Measurements from ENCODE around the gene MTHFR.
A peak's percentile ranks its signal among the peaks of the same experiment; 100 is the strongest.

The MTHFR gene

DNA sequence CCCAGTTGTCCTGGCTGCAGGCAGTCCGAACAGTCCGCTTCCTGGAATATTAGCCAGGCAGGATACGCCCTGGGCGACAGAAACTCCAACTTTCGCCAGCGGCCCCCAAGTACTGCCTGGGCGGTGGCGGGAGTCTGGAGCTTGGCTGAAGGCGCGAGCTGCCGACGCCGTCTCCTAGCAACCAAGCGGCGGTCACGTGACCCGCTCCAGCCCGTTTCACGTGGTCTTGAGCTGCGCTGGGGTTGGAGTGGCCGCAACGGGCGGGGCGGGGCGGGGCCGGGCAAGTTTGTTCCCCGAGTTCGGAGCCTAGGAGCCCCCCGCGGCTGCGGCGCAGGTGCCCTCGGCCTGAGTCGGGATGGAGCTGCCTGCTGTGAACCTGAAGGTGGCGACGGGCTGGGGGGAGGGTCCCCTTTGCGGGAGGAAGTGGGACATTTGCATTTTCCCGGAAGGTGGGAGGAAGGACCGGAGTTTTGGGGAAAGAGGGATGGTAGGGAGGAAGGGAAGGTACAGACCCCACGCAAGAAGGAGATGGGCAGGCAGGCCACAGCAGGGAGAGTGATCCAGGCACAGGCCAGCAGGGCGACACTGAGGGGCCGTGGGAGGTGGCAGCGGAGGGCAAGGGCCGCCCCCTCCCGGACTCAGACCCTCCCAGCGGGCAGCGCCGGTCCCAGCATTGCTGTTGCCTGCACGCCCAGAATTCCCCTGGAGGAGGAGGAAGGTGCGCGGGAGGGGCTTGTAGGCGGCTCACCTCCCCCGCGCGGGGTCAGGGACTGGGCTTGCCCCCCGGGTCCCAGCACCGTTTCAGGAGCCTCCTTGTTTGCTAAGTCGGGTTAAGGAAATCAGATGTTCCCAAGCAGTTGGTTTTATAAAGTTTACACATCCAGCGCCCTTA lies 69.7 kb downstream of the MTHFR start, which contains the start of gene AGTRAP (continued):
- TF ChIP-seq PRDM10 (tag by site-specific recombination; IDR thresholded peaks at IDR 0.05): peak; percentile 97
- TF ChIP-seq, protein P1, sequence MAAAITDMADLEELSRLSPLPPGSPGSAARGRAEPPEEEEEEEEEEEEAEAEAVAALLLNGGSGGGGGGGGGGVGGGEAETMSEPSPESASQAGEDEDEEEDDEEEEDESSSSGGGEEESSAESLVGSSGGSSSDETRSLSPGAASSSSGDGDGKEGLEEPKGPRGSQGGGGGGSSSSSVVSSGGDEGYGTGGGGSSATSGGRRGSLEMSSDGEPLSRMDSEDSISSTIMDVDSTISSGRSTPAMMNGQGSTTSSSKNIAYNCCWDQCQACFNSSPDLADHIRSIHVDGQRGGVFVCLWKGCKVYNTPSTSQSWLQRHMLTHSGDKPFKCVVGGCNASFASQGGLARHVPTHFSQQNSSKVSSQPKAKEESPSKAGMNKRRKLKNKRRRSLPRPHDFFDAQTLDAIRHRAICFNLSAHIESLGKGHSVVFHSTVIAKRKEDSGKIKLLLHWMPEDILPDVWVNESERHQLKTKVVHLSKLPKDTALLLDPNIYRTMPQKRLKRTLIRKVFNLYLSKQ (tag by site-specific recombination; IDR thresholded peaks at IDR 0.05; ENCODE audit: borderline replicate concordance): no peak
- TF ChIP-seq, protein P2, sequence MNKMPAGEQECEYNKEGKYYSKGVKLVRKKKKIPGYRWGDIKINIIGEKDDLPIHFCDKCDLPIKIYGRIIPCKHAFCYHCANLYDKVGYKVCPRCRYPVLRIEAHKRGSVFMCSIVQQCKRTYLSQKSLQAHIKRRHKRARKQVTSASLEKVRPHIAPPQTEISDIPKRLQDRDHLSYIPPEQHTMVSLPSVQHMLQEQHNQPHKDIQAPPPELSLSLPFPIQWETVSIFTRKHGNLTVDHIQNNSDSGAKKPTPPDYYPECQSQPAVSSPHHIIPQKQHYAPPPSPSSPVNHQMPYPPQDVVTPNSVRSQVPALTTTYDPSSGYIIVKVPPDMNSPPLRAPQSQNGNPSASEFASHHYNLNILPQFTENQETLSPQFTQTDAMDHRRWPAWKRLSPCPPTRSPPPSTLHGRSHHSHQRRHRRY (tag by site-specific recombination; IDR thresholded peaks at IDR 0.05): no peak
- TF ChIP-seq ZSCAN16 (tag by site-specific recombination; IDR thresholded peaks at IDR 0.05): no peak
- TF ChIP-seq KLF17 (tag by site-specific recombination; IDR thresholded peaks at IDR 0.05): peak; percentile 75; the same call in 1 of the 2 replicates
- TF ChIP-seq PBX3 (CRISPR knock-in tag; IDR thresholded peaks at IDR 0.05): no peak
- peak; percentile 54; the same call in 1 of the 2 replicates for TF ChIP-seq ZBTB17 (tag by site-specific recombination; IDR thresholded peaks at IDR 0.05)
- no peak for TF ChIP-seq ZNF596 (tag by site-specific recombination; IDR thresholded peaks at IDR 0.05)
- no peak for TF ChIP-seq ZNF571 (tag by site-specific recombination; IDR thresholded peaks at IDR 0.05)
- TF ChIP-seq, protein P3, sequence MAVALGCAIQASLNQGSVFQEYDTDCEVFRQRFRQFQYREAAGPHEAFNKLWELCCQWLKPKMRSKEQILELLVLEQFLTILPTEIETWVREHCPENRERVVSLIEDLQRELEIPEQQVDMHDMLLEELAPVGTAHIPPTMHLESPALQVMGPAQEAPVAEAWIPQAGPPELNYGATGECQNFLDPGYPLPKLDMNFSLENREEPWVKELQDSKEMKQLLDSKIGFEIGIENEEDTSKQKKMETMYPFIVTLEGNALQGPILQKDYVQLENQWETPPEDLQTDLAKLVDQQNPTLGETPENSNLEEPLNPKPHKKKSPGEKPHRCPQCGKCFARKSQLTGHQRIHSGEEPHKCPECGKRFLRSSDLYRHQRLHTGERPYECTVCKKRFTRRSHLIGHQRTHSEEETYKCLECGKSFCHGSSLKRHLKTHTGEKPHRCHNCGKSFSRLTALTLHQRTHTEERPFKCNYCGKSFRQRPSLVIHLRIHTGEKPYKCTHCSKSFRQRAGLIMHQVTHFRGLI (tag by site-specific recombination; IDR thresholded peaks at IDR 0.05): no peak
- TF ChIP-seq, protein P4, sequence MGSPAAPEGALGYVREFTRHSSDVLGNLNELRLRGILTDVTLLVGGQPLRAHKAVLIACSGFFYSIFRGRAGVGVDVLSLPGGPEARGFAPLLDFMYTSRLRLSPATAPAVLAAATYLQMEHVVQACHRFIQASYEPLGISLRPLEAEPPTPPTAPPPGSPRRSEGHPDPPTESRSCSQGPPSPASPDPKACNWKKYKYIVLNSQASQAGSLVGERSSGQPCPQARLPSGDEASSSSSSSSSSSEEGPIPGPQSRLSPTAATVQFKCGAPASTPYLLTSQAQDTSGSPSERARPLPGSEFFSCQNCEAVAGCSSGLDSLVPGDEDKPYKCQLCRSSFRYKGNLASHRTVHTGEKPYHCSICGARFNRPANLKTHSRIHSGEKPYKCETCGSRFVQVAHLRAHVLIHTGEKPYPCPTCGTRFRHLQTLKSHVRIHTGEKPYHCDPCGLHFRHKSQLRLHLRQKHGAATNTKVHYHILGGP (tag by site-specific recombination; IDR thresholded peaks at IDR 0.05): no peak
- TF ChIP-seq ZNF501 (tag by site-specific recombination; IDR thresholded peaks at IDR 0.05): 0 out of 2 replicates have a peak, but pooled peaks have one; percentile 79
- no peak for TF ChIP-seq ZNF302 (tag by site-specific recombination; IDR thresholded peaks at IDR 0.05; ENCODE audit: low read depth)
- TF ChIP-seq ZNF48 (tag by site-specific recombination; IDR thresholded peaks at IDR 0.05): no peak
- no peak for TF ChIP-seq ZNF621 (tag by site-specific recombination; IDR thresholded peaks at IDR 0.05)
- TF ChIP-seq ZNF707 (tag by site-specific recombination; IDR thresholded peaks at IDR 0.05): no peak
- TF ChIP-seq, protein P5, sequence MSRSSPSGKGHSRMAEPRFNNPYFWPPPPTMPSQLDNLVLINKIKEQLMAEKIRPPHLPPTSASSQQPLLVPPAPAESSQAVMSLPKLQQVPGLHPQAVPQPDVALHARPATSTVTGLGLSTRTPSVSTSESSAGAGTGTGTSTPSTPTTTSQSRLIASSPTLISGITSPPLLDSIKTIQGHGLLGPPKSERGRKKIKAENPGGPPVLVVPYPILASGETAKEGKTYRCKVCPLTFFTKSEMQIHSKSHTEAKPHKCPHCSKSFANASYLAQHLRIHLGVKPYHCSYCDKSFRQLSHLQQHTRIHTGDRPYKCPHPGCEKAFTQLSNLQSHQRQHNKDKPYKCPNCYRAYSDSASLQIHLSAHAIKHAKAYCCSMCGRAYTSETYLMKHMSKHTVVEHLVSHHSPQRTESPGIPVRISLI (tag by site-specific recombination; IDR thresholded peaks at IDR 0.05): no peak
- TF ChIP-seq ZBTB8A (tag by site-specific recombination; IDR thresholded peaks at IDR 0.05): peak; percentile 49
- peak; percentile 84; the same call in 1 of the 2 replicates for TF ChIP-seq HIC1 (tag by site-specific recombination; IDR thresholded peaks at IDR 0.05)
- peak; percentile 96 for TF ChIP-seq ZNF335 (tag by site-specific recombination; conservative IDR thresholded peaks at IDR 0.05)
- TF ChIP-seq WT1 (tag by site-specific recombination; IDR thresholded peaks at IDR 0.05): peak; percentile 54; the same call in 1 of the 2 replicates
- TF ChIP-seq ZBTB7A (tag by site-specific recombination; IDR thresholded peaks at IDR 0.05; ENCODE audit: low read depth): peak; percentile 78; the same call in 1 of the 2 replicates
- no peak for TF ChIP-seq MEIS1 (CRISPR knock-in tag; IDR thresholded peaks at IDR 0.05; ENCODE audit: borderline replicate concordance)

Measured in HEK293 (cell line).